T-helper 1 cell treated with Interleukin-12 subunit alpha and Interleukin-12 subunit beta and Interleukin-4 antibody, amounts not matched to agents 30 μg/mL and 1 μg/mL, for 36 hours (primary cell): Measurements from ENCODE around the gene GYPA.
"Not testable (repeated sequence)": the region's sequence is repeated elsewhere in the genome, so short reads cannot be mapped to it uniquely, and the experiment has no call there.

ENCODE experiments used
- H3K27ac Mint-ChIP-seq: one replicate; pipeline ENCODE4 v1.8.0; 2021; ENCODE audit warnings: mild to moderate bottlenecking, mixed read lengths
- H3K27me3 Mint-ChIP-seq: one replicate; pipeline ENCODE4 v1.8.0; 2021; ENCODE audit warnings: low read depth, mixed read lengths
- H3K36me3 Mint-ChIP-seq: one replicate; pipeline ENCODE4 v1.8.0; 2021; ENCODE audit warnings: low read depth, mixed read lengths
- H3K4me1 Mint-ChIP-seq: one replicate; pipeline ENCODE4 v1.8.0; 2021; ENCODE audit warnings: low read depth, mixed read lengths
- H3K4me3 Mint-ChIP-seq: one replicate; pipeline ENCODE4 v1.8.0; 2021; ENCODE audit warnings: mild to moderate bottlenecking, moderate library complexity, mixed read lengths
- H3K9me3 Mint-ChIP-seq: one replicate; pipeline ENCODE4 v1.8.0; 2021; ENCODE audit warnings: mixed read lengths

Gene GYPA

GRCh38 chr4:144139991-144140390 is 527 bp downstream of the GYPA start:
- H3K27me3 Mint-ChIP-seq, H3K4me1 Mint-ChIP-seq, H3K9me3 Mint-ChIP-seq, H3K27ac Mint-ChIP-seq, H3K4me3 Mint-ChIP-seq, H3K36me3 Mint-ChIP-seq: not testable (repeated sequence)

GRCh38 chr4:144139547-144139946 is 971 bp downstream of the GYPA start:
- H3K4me1 Mint-ChIP-seq, H3K27me3 Mint-ChIP-seq, H3K36me3 Mint-ChIP-seq, H3K4me3 Mint-ChIP-seq, H3K27ac Mint-ChIP-seq, H3K9me3 Mint-ChIP-seq: not testable (repeated sequence)

- H3K4me3 Mint-ChIP-seq, H3K9me3 Mint-ChIP-seq, H3K36me3 Mint-ChIP-seq, H3K27ac Mint-ChIP-seq, H3K4me1 Mint-ChIP-seq, H3K27me3 Mint-ChIP-seq: not testable (repeated sequence)
Measured at GRCh38 chr4:144138239-144138638, 2.3 kb downstream of the GYPA start.

DNA sequence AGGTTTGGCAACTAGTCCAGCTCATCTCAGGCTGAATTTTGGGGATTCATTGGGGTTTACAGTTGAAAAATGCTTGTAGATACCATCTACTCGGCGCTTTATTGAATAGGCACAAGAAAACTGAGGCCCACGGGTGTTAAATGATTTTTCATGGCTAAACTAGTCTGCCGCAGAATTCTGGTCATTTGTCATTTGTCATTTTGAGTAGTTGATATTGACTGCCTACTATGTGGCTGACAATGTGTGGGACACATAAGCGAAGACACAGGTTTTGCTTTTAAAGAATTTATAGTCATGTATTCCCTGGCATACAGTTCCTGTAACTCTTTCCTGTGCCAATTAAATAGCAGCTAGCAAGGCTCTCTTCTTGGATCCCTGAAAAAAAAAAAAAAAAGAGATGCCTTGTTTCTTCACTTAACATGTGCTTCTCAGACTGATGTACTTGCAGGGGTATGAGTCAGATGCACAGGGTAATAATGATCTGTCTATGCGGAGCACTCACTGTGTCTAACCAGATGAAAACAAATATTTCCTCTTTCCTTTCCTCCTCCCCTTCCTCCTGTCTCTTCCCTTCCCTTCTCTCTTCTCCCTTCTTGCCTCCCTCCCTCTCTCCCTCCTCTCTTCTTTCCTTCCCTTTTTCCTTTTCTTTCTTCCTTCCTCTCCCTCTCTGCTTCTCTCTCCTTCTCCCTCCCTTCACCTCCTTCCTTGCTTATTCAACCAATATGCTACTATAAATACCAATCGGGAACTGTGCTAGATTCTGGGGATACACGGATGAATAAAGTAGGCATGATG is 3.2 kb downstream of the GYPA start:
- not testable (repeated sequence) for H3K36me3 Mint-ChIP-seq, H3K4me3 Mint-ChIP-seq, H3K4me1 Mint-ChIP-seq, H3K27ac Mint-ChIP-seq, H3K9me3 Mint-ChIP-seq, H3K27me3 Mint-ChIP-seq

DNA sequence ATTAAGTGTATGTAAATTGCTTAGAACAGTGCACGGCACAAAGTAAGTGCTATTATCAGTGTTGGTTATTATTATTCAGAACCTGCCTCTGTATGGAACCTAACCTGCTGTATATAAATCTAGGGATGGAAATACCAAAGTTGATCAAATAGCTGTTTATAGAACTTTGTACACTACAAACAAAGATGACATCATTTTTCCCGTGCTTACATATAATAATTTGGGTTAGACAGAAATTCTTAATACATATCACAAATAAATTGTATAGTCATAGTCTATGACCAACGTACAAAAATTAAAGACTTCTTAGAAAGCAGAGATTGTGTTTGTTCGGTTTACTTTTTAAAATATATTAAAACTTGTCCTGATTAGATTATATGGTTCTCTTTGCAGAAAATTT is 4.3 kb downstream of the GYPA start:
- not testable (repeated sequence) for H3K27me3 Mint-ChIP-seq, H3K4me1 Mint-ChIP-seq, H3K27ac Mint-ChIP-seq, H3K36me3 Mint-ChIP-seq, H3K9me3 Mint-ChIP-seq, H3K4me3 Mint-ChIP-seq

DNA sequence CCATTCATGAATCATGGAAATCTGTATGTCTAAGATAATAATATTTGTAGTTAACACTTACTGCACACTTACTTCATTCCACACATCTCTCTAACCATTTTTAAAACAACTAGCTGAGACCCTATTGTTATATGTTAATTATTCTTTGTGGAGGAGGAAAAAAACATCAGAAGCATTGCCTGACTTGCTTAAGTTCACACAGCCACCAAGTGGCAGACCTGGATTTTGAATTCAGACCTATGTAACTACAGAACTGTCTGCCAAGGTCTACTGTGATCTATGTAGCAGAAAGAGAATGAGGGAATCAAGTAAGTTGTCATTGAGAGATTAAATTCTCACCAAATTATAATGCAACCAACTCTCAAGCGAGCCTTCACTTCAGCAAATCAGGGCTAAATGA is 10.4 kb downstream of the GYPA start:
- H3K4me1 Mint-ChIP-seq, H3K36me3 Mint-ChIP-seq, H3K27ac Mint-ChIP-seq, H3K27me3 Mint-ChIP-seq, H3K4me3 Mint-ChIP-seq, H3K9me3 Mint-ChIP-seq: not testable (repeated sequence)

GRCh38 chr4:144129336-144129875 is 11.1 kb downstream of the GYPA start:
- H3K4me3 Mint-ChIP-seq, H3K4me1 Mint-ChIP-seq, H3K27me3 Mint-ChIP-seq, H3K36me3 Mint-ChIP-seq, H3K27ac Mint-ChIP-seq, H3K9me3 Mint-ChIP-seq: not testable (repeated sequence)

DNA sequence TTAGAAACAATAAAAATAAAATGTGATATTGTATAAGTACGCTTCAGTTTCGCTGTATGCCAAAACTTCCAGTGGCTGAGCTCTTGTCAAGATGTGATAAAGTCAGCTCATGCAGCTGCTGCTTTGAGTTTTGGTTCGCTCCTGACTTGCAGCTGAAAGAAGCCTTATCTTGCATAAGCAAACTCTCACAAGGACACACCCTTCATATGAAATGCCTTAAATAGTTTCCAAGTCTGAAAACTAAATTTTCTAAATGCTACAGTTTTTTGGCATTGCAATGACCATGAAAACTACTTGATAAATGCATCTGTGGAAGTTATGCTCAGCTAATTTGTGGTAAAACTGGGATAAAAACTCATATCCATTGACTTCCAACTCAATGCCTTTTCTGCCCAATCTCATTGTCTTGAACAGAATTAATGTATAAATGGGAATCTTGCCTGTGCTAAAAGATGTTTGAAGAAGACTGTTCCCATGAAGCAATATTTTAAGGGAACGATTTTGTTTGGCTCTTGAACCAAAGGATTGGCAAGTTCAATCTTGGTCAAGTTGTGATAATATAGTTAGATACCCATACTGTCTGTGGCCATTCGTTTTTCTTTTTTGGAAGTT is 11.7 kb downstream of the GYPA start:
- not testable (repeated sequence) for H3K4me1 Mint-ChIP-seq, H3K27me3 Mint-ChIP-seq, H3K27ac Mint-ChIP-seq, H3K4me3 Mint-ChIP-seq, H3K9me3 Mint-ChIP-seq, H3K36me3 Mint-ChIP-seq

GRCh38 chr4:144125109-144125508 is 15.4 kb downstream of the GYPA start:
- not testable (repeated sequence) for H3K9me3 Mint-ChIP-seq, H3K27ac Mint-ChIP-seq, H3K4me1 Mint-ChIP-seq, H3K27me3 Mint-ChIP-seq, H3K36me3 Mint-ChIP-seq, H3K4me3 Mint-ChIP-seq

GRCh38 chr4:144123982-144124635 is 16.4 kb downstream of the GYPA start:
- H3K36me3 Mint-ChIP-seq, H3K9me3 Mint-ChIP-seq, H3K27me3 Mint-ChIP-seq, H3K4me3 Mint-ChIP-seq, H3K27ac Mint-ChIP-seq, H3K4me1 Mint-ChIP-seq: not testable (repeated sequence)

- H3K9me3 Mint-ChIP-seq, H3K36me3 Mint-ChIP-seq, H3K4me1 Mint-ChIP-seq, H3K27me3 Mint-ChIP-seq, H3K4me3 Mint-ChIP-seq, H3K27ac Mint-ChIP-seq: not testable (repeated sequence)
Measured at GRCh38 chr4:144123269-144123668, 17.2 kb downstream of the GYPA start.

GRCh38 chr4:144119752-144120151 is 20.8 kb downstream of the GYPA start:
- not testable (repeated sequence) for H3K36me3 Mint-ChIP-seq, H3K27me3 Mint-ChIP-seq, H3K4me3 Mint-ChIP-seq, H3K9me3 Mint-ChIP-seq, H3K4me1 Mint-ChIP-seq, H3K27ac Mint-ChIP-seq

GRCh38 chr4:144115519-144115918 is 25.0 kb downstream of the GYPA start:
- H3K27ac Mint-ChIP-seq: no peak overlapping the region
- H3K4me3 Mint-ChIP-seq: no peak overlapping the region
- no peaks in the 10 kb centered on the region for H3K9me3 Mint-ChIP-seq
- no peaks in the 10 kb centered on the region for H3K36me3 Mint-ChIP-seq
- no peaks in the 10 kb centered on the region for H3K4me1 Mint-ChIP-seq
- no peaks in the 10 kb centered on the region for H3K27me3 Mint-ChIP-seq

- H3K4me3 Mint-ChIP-seq: no peak overlapping the region
- no peaks in the 10 kb centered on the region for H3K36me3 Mint-ChIP-seq
- no peaks in the 10 kb centered on the region for H3K9me3 Mint-ChIP-seq
- no peak overlapping the region for H3K27ac Mint-ChIP-seq
- H3K4me1 Mint-ChIP-seq: no peaks in the 10 kb centered on the region
- H3K27me3 Mint-ChIP-seq: no peaks in the 10 kb centered on the region
Measured at GRCh38 chr4:144113546-144113945, 27.0 kb downstream of the GYPA start.

GRCh38 chr4:144104509-144105130 is 35.9 kb downstream of the GYPA start:
- Mint-ChIP-seq H3K27me3 (no peaks in the 10 kb centered on the region), H3K36me3 (no peaks in the 10 kb centered on the region), H3K27ac (no peak overlapping the region), H3K9me3 (no peaks in the 10 kb centered on the region), H3K4me3 (no peak overlapping the region), H3K4me1 (no peaks in the 10 kb centered on the region)
